HCT116 (cell line): ENCODE results near the gene ATAD3C. TPM values are rescaled to one million over a fixed set of nuclear protein-coding genes. Genes with fewer than 3 reads are reported as not detected.
"Not testable (repeated sequence)": the region's sequence is repeated elsewhere in the genome, so short reads cannot be mapped to it uniquely, and the experiment has no call there.

Source experiments
- ATAC-seq: fragments of 200-7000 bp; cut with Tn5 transposase; 2 replicates; pipeline ENCODE4 v1.9.1; 2020; ENCODE audit warnings: mild to moderate bottlenecking, moderate library complexity
- BruUV-seq: library from RNA; stranded (reverse); fragments of 400-500 nt; replicated peaks from 2 replicates; lab custom pipeline; 2021; lab: Mats Ljungman, UMichigan
- CTCF ChIA-PET: fragments of 300-600 bp; sonication (Branson Sonifier 250); formaldehyde crosslinking; loops from one replicate; lab custom pipeline; 2021; ENCODE audit warnings: antibody characterized with exemption; lab: Charles Lee
- POLR2A ChIA-PET: fragments of 300-600, 350-600 bp; sonication (Branson Sonifier 250); formaldehyde crosslinking; loops from one replicate; lab custom pipeline; 2021; ENCODE audit warnings: antibody characterized with exemption; lab: Charles Lee
- RAD21 ChIA-PET, 2 experiments: fragments of 300-600 bp; sonication (Branson Sonifier 250); formaldehyde crosslinking; loops; one replicate each; lab custom pipeline; 2023; ENCODE audit warnings: low total read pairs in 2 of 2; ENCODE audit not compliant: uncharacterized antibody in 2 of 2, unreplicated experiment in 2 of 2, low non-redundant PET in 1 of 2; lab: Charles Lee
- DNase-seq: peaks from one replicate; pipeline ENCODE4 v3.0.0-alpha.2; 2010; ENCODE audit warnings: low read depth, low spot score
- H2AFZ ChIP-seq: fragments of 200-600 bp; shearing (Covaris generic), sonication (generic); 2 replicates; pipeline ENCODE4 v1.6.1; 2017; ENCODE audit warnings: low read depth, mixed run types, mixed read lengths, antibody characterized with exemption, low read length; ENCODE audit not compliant: poor library complexity, severe bottlenecking
- H3K27ac ChIP-seq: 2 replicates; pipeline ENCODE4 v1.5.1; 2012; ENCODE audit warnings: low read depth, low read length
- H3K27me3 ChIP-seq: fragments of 200-600 bp; sonication (generic); 2 replicates; pipeline ENCODE4 v1.6.1; 2016; ENCODE audit warnings: mixed run types, low read length, mixed read lengths; ENCODE audit not compliant: insufficient read depth
- H3K36me3 ChIP-seq, 2 experiments: fragments of 200-500 bp in 1 of 2; fragments of 200-600 bp in 1 of 2; sonication (Bioruptor generic) in 1 of 2; sonication (generic) in 1 of 2; 2 replicates each; pipeline versions ENCODE4 v1.5.1 to v1.6.1; 2014 to 2016; ENCODE audit warnings: low read length in 2 of 2, inconsistent platforms in 1 of 2, mixed read lengths in 1 of 2, mixed run types in 1 of 2; ENCODE audit not compliant: insufficient read depth in 2 of 2, control insufficient read depth in 1 of 2
- H3K4me1 ChIP-seq, 2 experiments: fragments of 200-600 bp in 1 of 2; sonication (generic) in 1 of 2; 2 replicates each; pipeline versions ENCODE4 v1.5.1 to v1.6.1; 2012 to 2017; ENCODE audit warnings: low read length in 2 of 2, inconsistent platforms in 1 of 2, mild to moderate bottlenecking in 1 of 2, mixed read lengths in 1 of 2, mixed run types in 1 of 2, moderate library complexity in 1 of 2; ENCODE audit not compliant: insufficient read depth in 2 of 2, control insufficient read depth in 1 of 2
- H3K4me2 ChIP-seq: fragments of 200-600 bp; sonication (generic); 2 replicates; pipeline ENCODE4 v1.6.1; 2017; ENCODE audit warnings: mixed run types, low read length, mixed read lengths
- H3K4me3 ChIP-seq, 2 experiments: fragments of 200-600 bp in 1 of 2; sonication (generic) in 1 of 2; replicated peaks in 1 of 2; 2 replicates each; pipeline ENCODE4 v1.5.1; 2011 to 2016; ENCODE audit warnings: low read length in 2 of 2, control low read depth in 1 of 2, low read depth in 1 of 2, mild to moderate bottlenecking in 1 of 2, mixed read lengths in 1 of 2, mixed run types in 1 of 2
- H3K79me2 ChIP-seq: fragments of 200-600 bp; sonication (generic); 2 replicates; pipeline ENCODE4 v1.6.1; 2017; ENCODE audit warnings: mild to moderate bottlenecking, mixed run types, low read length, moderate library complexity, mixed read lengths; ENCODE audit not compliant: insufficient read depth
- H3K9ac ChIP-seq: fragments of 200-600 bp; sonication (generic); 2 replicates; pipeline ENCODE4 v1.6.1; 2016; ENCODE audit warnings: low read length, mixed read lengths
- H3K9me2 ChIP-seq: fragments of 200-600 bp; sonication (generic), shearing (Covaris generic); 2 replicates; pipeline ENCODE4 v1.6.1; 2017; ENCODE audit warnings: mixed run types, mild to moderate bottlenecking, moderate library complexity; ENCODE audit not compliant: insufficient read depth
- H3K9me3 ChIP-seq, 2 experiments: fragments of 200-500 bp in 1 of 2; fragments of 200-600 bp in 1 of 2; sonication (Bioruptor generic) in 1 of 2; sonication (generic) in 1 of 2; 2 replicates each; pipeline ENCODE4 v1.6.1; 2014 to 2017; ENCODE audit warnings: low read length in 2 of 2, mixed read lengths in 2 of 2, inconsistent platforms in 1 of 2, low read depth in 1 of 2, mild to moderate bottlenecking in 1 of 2, mixed run types in 1 of 2, moderate library complexity in 1 of 2; ENCODE audit not compliant: control insufficient read depth in 1 of 2, insufficient read depth in 1 of 2
- H4K20me1 ChIP-seq: fragments of 200-600 bp; sonication (generic), shearing (Covaris generic); 2 replicates; pipeline ENCODE4 v1.6.1; 2017; ENCODE audit warnings: mixed run types, mild to moderate bottlenecking, moderate library complexity; ENCODE audit not compliant: insufficient read depth
- EGR1 ChIP-seq: IDR thresholded peaks from 2 replicates; pipeline ENCODE4 v1.6.1; 2012; ENCODE audit warnings: low read depth
- EZH2phosphoT487 ChIP-seq: fragments of 200-600 bp; IDR thresholded peaks from 2 replicates; pipeline ENCODE4 v1.6.1; 2018; ENCODE audit warnings: antibody characterized with exemption, borderline replicate concordance
- FOSL1 ChIP-seq: IDR thresholded peaks from 2 replicates; pipeline ENCODE4 v1.6.1; 2012; ENCODE audit warnings: low read depth
- JUND ChIP-seq: IDR thresholded peaks from 2 replicates; pipeline ENCODE4 v1.6.1; 2012
- POLR2AphosphoS5 ChIP-seq: IDR thresholded peaks from 2 replicates; pipeline ENCODE4 v1.6.1; 2011; ENCODE audit warnings: mild to moderate bottlenecking, low read depth, low read length, moderate library complexity
- SIN3A ChIP-seq: IDR thresholded peaks from 2 replicates; pipeline ENCODE4 v1.6.1; 2012; ENCODE audit warnings: low read depth
- SP1 ChIP-seq: IDR thresholded peaks from 2 replicates; pipeline ENCODE4 v1.6.1; 2012; ENCODE audit warnings: low read depth
- SRF ChIP-seq: IDR thresholded peaks from 2 replicates; pipeline ENCODE4 v1.6.1; 2012; ENCODE audit warnings: low read depth
- TCF7L2 ChIP-seq: IDR thresholded peaks from 2 replicates; pipeline ENCODE4 v1.7.0; 2011; ENCODE audit warnings: borderline replicate concordance, inconsistent platforms; ENCODE audit not compliant: insufficient read depth, insufficient read length; ENCODE audit errors: extremely low read depth
- YY1 ChIP-seq: IDR thresholded peaks from 2 replicates; pipeline ENCODE4 v1.6.1; 2011; ENCODE audit warnings: low read length, low read depth, moderate library complexity, mild to moderate bottlenecking; ENCODE audit not compliant: insufficient replicate concordance; ENCODE audit errors: extremely low read depth
- ZFX ChIP-seq: fragments of 450-650 bp; IDR thresholded peaks from 2 replicates; pipeline ENCODE4 v1.6.1; 2017
- ZNF274 ChIP-seq: fragments of 200-500 bp; sonication (Bioruptor generic); IDR thresholded peaks from 2 replicates; pipeline ENCODE4 v1.6.1; 2014; ENCODE audit warnings: mild to moderate bottlenecking, low read depth, low read length, inconsistent platforms
- intact Hi-C: fragments of 100-400 bp; cut with micrococcal nuclease; formaldehyde crosslinking; loops from 2 replicates; pipeline ENCODE4 v1.10.0; 2022
- total RNA-seq: library from RNA; stranded (reverse); gene quantifications from one replicate; pipeline ENCODE4 v1.2.1, GENCODE V29; 2021; ENCODE audit not compliant: unreplicated experiment
- TF ChIP-seq, protein P1 (sequence below), 3 experiments: fragments of 200-600 bp in 1 of 3; sonication (generic) in 1 of 3; IDR thresholded peaks in 2 of 3; conservative IDR thresholded peaks in 1 of 3; 2 replicates each; pipeline ENCODE4 v1.5.1; 2012 to 2017; ENCODE audit warnings: low read depth in 2 of 3, low read length in 2 of 3, antibody characterized with exemption in 1 of 3, borderline replicate concordance in 1 of 3, control low read depth in 1 of 3, mild to moderate bottlenecking in 1 of 3, mixed read lengths in 1 of 3, mixed run types in 1 of 3, moderate library complexity in 1 of 3; ENCODE audit not compliant: insufficient read depth in 1 of 3
- TF ChIP-seq, protein P2 (sequence below): IDR thresholded peaks from 2 replicates; pipeline ENCODE4 v1.6.1; 2012
- TF ChIP-seq, protein P3 (sequence below): IDR thresholded peaks from 2 replicates; pipeline ENCODE4 v1.6.1; 2012; ENCODE audit warnings: low read depth
- TF ChIP-seq, protein P4 (sequence below): IDR thresholded peaks from 2 replicates; pipeline ENCODE4 v1.6.1; 2012

ATAD3C gene
- total RNA-seq, 1 experiment from 2014 or later: 0.61 TPM

DNA sequence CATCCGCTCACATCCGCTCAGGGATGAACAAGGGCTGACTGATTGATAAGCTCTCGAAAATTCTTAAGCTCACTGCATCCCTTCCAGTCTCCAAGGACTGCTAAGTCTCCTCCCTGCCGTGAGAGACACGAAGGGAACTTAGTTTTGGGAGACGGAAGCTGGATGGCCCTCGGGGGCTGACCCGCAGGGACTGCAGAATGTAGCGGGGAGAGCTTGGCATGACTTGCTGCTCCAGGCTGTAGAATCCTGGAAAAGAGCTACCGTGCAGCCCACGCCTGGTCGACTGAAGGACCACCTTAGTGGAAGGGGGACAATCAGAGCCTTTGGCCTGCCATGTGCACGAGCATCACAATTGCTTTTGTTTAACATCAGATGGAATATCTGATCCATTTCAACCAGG, 33.7 kb upstream of the ATAD3C start:
- TF ChIP-seq TCF7L2 (no peak), SIN3A (no peak), FOSL1 (no peak), EGR1 (no peak), SRF (no peak), POLR2AphosphoS5 (no peak), YY1 (no peak), EZH2phosphoT487 (no peak), ZFX (no peak), JUND (no peak), SP1 (no peak), ZNF274 (no peak)
- TF ChIP-seq, protein P1, sequence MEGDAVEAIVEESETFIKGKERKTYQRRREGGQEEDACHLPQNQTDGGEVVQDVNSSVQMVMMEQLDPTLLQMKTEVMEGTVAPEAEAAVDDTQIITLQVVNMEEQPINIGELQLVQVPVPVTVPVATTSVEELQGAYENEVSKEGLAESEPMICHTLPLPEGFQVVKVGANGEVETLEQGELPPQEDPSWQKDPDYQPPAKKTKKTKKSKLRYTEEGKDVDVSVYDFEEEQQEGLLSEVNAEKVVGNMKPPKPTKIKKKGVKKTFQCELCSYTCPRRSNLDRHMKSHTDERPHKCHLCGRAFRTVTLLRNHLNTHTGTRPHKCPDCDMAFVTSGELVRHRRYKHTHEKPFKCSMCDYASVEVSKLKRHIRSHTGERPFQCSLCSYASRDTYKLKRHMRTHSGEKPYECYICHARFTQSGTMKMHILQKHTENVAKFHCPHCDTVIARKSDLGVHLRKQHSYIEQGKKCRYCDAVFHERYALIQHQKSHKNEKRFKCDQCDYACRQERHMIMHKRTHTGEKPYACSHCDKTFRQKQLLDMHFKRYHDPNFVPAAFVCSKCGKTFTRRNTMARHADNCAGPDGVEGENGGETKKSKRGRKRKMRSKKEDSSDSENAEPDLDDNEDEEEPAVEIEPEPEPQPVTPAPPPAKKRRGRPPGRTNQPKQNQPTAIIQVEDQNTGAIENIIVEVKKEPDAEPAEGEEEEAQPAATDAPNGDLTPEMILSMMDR (IDR thresholded peaks at IDR 0.05 in 2 of 3, conservative IDR thresholded peaks at IDR 0.05 in 1 of 3; ENCODE audit: borderline replicate concordance in 1 of 3, insufficient read depth in 1 of 3, low read depth in 2 of 3, low read length in 2 of 3): no peak
- TF ChIP-seq, protein P2, sequence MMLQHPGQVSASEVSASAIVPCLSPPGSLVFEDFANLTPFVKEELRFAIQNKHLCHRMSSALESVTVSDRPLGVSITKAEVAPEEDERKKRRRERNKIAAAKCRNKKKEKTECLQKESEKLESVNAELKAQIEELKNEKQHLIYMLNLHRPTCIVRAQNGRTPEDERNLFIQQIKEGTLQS: no peak
- TF ChIP-seq, protein P3, sequence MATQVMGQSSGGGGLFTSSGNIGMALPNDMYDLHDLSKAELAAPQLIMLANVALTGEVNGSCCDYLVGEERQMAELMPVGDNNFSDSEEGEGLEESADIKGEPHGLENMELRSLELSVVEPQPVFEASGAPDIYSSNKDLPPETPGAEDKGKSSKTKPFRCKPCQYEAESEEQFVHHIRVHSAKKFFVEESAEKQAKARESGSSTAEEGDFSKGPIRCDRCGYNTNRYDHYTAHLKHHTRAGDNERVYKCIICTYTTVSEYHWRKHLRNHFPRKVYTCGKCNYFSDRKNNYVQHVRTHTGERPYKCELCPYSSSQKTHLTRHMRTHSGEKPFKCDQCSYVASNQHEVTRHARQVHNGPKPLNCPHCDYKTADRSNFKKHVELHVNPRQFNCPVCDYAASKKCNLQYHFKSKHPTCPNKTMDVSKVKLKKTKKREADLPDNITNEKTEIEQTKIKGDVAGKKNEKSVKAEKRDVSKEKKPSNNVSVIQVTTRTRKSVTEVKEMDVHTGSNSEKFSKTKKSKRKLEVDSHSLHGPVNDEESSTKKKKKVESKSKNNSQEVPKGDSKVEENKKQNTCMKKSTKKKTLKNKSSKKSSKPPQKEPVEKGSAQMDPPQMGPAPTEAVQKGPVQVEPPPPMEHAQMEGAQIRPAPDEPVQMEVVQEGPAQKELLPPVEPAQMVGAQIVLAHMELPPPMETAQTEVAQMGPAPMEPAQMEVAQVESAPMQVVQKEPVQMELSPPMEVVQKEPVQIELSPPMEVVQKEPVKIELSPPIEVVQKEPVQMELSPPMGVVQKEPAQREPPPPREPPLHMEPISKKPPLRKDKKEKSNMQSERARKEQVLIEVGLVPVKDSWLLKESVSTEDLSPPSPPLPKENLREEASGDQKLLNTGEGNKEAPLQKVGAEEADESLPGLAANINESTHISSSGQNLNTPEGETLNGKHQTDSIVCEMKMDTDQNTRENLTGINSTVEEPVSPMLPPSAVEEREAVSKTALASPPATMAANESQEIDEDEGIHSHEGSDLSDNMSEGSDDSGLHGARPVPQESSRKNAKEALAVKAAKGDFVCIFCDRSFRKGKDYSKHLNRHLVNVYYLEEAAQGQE: no peak
- TF ChIP-seq, protein P4, sequence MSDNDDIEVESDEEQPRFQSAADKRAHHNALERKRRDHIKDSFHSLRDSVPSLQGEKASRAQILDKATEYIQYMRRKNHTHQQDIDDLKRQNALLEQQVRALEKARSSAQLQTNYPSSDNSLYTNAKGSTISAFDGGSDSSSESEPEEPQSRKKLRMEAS: no peak
- CTCF ChIA-PET: no interaction called here
- Histone ChIP-seq H3K9ac (no peak overlapping the region), H3K79me2 (no peaks in the 10 kb centered on the region), H3K9me3 (peaks cover 0 to 4% of the 10 kb centered on the region in 2 experiments; a peak in 1 of 4 replicates), H3K9me2 (no peaks in the 10 kb centered on the region), H4K20me1 (no peaks in the 10 kb centered on the region), H3K27ac (no peak overlapping the region), H3K4me3 (no peak overlapping the region), H2AFZ (no peak overlapping the region), H3K36me3 (no peaks in the 10 kb centered on the region), H3K4me2 (no peak overlapping the region), H3K27me3 (no peaks in the 10 kb centered on the region), H3K4me1 (no peaks in the 10 kb centered on the region)
- DNase-seq (no peak), ATAC-seq (no peak)
- POLR2A ChIA-PET: no interaction called here
- intact Hi-C loops: no loop called here
- BruUV-seq: no TSS peak
- RAD21 ChIA-PET: no interaction called here

DNA sequence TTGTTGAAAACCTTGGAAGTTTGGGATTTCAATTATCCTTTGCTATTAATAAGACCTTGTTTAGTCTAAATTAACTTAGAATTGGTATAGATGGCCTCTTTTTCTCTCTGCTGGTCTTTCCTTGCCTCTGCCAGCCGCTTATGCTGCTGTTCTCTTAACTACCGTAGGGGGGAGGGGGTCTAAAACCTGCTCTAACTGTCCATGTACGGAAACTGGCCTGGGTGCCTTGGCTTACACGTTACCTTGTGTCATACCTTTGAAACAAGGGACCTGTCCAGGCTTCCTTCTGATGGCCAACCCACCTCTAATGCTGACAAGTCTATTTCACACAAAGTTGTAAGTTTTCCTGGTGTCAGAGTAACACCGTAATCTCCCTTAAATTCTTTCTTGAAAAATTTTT, 32.1 kb upstream of the ATAD3C start:
- CTCF ChIA-PET, DNase-seq, POLR2A ChIA-PET, H3K4me2 ChIP-seq, intact Hi-C loops, H3K4me3 ChIP-seq, H2AFZ ChIP-seq, H3K79me2 ChIP-seq, H3K27ac ChIP-seq, H3K9me2 ChIP-seq, RAD21 ChIA-PET, BruUV-seq, H3K27me3 ChIP-seq, ATAC-seq, H3K36me3 ChIP-seq, H4K20me1 ChIP-seq, H3K9me3 ChIP-seq, H3K9ac ChIP-seq: not testable (repeated sequence)
- H3K4me1 ChIP-seq: peaks cover 4 to 14% of the 10 kb centered on the region in 2 experiments
